NB4 (cell line): Measurements from ENCODE around the gene GPR135.

Experiments
- DNase-seq: peaks from one replicate; pipeline ENCODE4 v3.0.0; 2010; ENCODE audit warnings: low read depth
- H3K4me3 ChIP-seq: one replicate; pipeline ENCODE4 v1.5.1; 2011; ENCODE audit warnings: mild to moderate bottlenecking, low read depth, low read length, moderate library complexity
- CTCF ChIP-seq: IDR thresholded peaks from one replicate; pipeline ENCODE4 v1.5.1; 2012; ENCODE audit warnings: low read depth, low read length
- MAX ChIP-seq: IDR thresholded peaks from 2 replicates; pipeline ENCODE4 v1.6.1; 2011; ENCODE audit warnings: low read depth, low read length
- MYC ChIP-seq: IDR thresholded peaks from 2 replicates; pipeline ENCODE4 v1.6.1; 2011; ENCODE audit warnings: low read depth, low read length
- POLR2A ChIP-seq: IDR thresholded peaks from 2 replicates; pipeline ENCODE4 v1.6.1; 2011; ENCODE audit warnings: mild to moderate bottlenecking; ENCODE audit not compliant: insufficient read length; ENCODE audit errors: extremely low read depth

GPR135 gene

GRCh38 chr14:59463787-59464485, 1.2 kb downstream of the GPR135 start:
- H3K4me3 ChIP-seq, result no peak overlapping the region
- DNase-seq, result no peak

GRCh38 chr14:59461891-59462290, 3.3 kb downstream of the GPR135 start:
- no peak overlapping the region for H3K4me3 ChIP-seq
- no peak for DNase-seq
- TF ChIP-seq CTCF (no peak), MYC (no peak), MAX (no peak), POLR2A (no peak)

More at GRCh38 chr14:59463787-59464485, 1.2 kb downstream of the GPR135 start:
- TF ChIP-seq MYC (no peak), POLR2A (no peak), MAX (no peak), CTCF (no peak)

GRCh38 chr14:59460378-59460777, 4.8 kb downstream of the GPR135 start:
- DNase-seq, result no peak
- H3K4me3 ChIP-seq, result no peak overlapping the region
- TF ChIP-seq MYC (no peak), CTCF (no peak), POLR2A (no peak), MAX (no peak)

- no peak for TF ChIP-seq MYC
- no peak for TF ChIP-seq POLR2A
- TF ChIP-seq MAX, result no peak
- TF ChIP-seq CTCF, result no peak
- H3K4me3 ChIP-seq, result no peak overlapping the region
- DNase-seq, result no peak
These were observed 6.7 kb downstream of the GPR135 start for GRCh38 chr14:59458486-59458885.

- no peak for DNase-seq
- no peak overlapping the region for H3K4me3 ChIP-seq
- no peak for TF ChIP-seq POLR2A
- TF ChIP-seq CTCF, result no peak
- no peak for TF ChIP-seq MYC
- TF ChIP-seq MAX, result no peak
These were observed 9.8 kb downstream of the GPR135 start for GRCh38 chr14:59455411-59455810.
